HCT116 (cell line): ENCODE data around the gene CSTA. TPM values are rescaled to one million over a fixed set of nuclear protein-coding genes. Genes with fewer than 3 reads are reported as not detected.

ENCODE experiments used
- ATAC-seq: fragments of 200-7000 bp; cut with Tn5 transposase; 2 replicates; pipeline ENCODE4 v1.9.1; 2020; ENCODE audit warnings: mild to moderate bottlenecking, moderate library complexity
- BruUV-seq: library from RNA; stranded (reverse); fragments of 400-500 nt; replicated peaks from 2 replicates; lab custom pipeline; 2021; lab: Mats Ljungman, UMichigan
- CTCF ChIA-PET: fragments of 300-600 bp; sonication (Branson Sonifier 250); formaldehyde crosslinking; loops from one replicate; lab custom pipeline; 2021; ENCODE audit warnings: antibody characterized with exemption; lab: Charles Lee
- POLR2A ChIA-PET: fragments of 300-600, 350-600 bp; sonication (Branson Sonifier 250); formaldehyde crosslinking; loops from one replicate; lab custom pipeline; 2021; ENCODE audit warnings: antibody characterized with exemption; lab: Charles Lee
- RAD21 ChIA-PET, 2 experiments: fragments of 300-600 bp; sonication (Branson Sonifier 250); formaldehyde crosslinking; loops; one replicate each; lab custom pipeline; 2023; ENCODE audit warnings: low total read pairs in 2 of 2; ENCODE audit not compliant: uncharacterized antibody in 2 of 2, unreplicated experiment in 2 of 2, low non-redundant PET in 1 of 2; lab: Charles Lee
- DNase-seq: peaks from one replicate; pipeline ENCODE4 v3.0.0-alpha.2; 2010; ENCODE audit warnings: low read depth, low spot score
- H2AFZ ChIP-seq: fragments of 200-600 bp; shearing (Covaris generic), sonication (generic); 2 replicates; pipeline ENCODE4 v1.6.1; 2017; ENCODE audit warnings: low read depth, mixed run types, mixed read lengths, antibody characterized with exemption, low read length; ENCODE audit not compliant: poor library complexity, severe bottlenecking
- H3K27ac ChIP-seq: 2 replicates; pipeline ENCODE4 v1.5.1; 2012; ENCODE audit warnings: low read depth, low read length
- H3K27me3 ChIP-seq: fragments of 200-600 bp; sonication (generic); 2 replicates; pipeline ENCODE4 v1.6.1; 2016; ENCODE audit warnings: mixed run types, low read length, mixed read lengths; ENCODE audit not compliant: insufficient read depth
- H3K36me3 ChIP-seq, 2 experiments: fragments of 200-500 bp in 1 of 2; fragments of 200-600 bp in 1 of 2; sonication (Bioruptor generic) in 1 of 2; sonication (generic) in 1 of 2; 2 replicates each; pipeline versions ENCODE4 v1.5.1 to v1.6.1; 2014 to 2016; ENCODE audit warnings: low read length in 2 of 2, inconsistent platforms in 1 of 2, mixed read lengths in 1 of 2, mixed run types in 1 of 2; ENCODE audit not compliant: insufficient read depth in 2 of 2, control insufficient read depth in 1 of 2
- H3K4me1 ChIP-seq, 2 experiments: fragments of 200-600 bp in 1 of 2; sonication (generic) in 1 of 2; 2 replicates each; pipeline versions ENCODE4 v1.5.1 to v1.6.1; 2012 to 2017; ENCODE audit warnings: low read length in 2 of 2, inconsistent platforms in 1 of 2, mild to moderate bottlenecking in 1 of 2, mixed read lengths in 1 of 2, mixed run types in 1 of 2, moderate library complexity in 1 of 2; ENCODE audit not compliant: insufficient read depth in 2 of 2, control insufficient read depth in 1 of 2
- H3K4me2 ChIP-seq: fragments of 200-600 bp; sonication (generic); 2 replicates; pipeline ENCODE4 v1.6.1; 2017; ENCODE audit warnings: mixed run types, low read length, mixed read lengths
- H3K4me3 ChIP-seq, 2 experiments: fragments of 200-600 bp in 1 of 2; sonication (generic) in 1 of 2; replicated peaks in 1 of 2; 2 replicates each; pipeline ENCODE4 v1.5.1; 2011 to 2016; ENCODE audit warnings: low read length in 2 of 2, control low read depth in 1 of 2, low read depth in 1 of 2, mild to moderate bottlenecking in 1 of 2, mixed read lengths in 1 of 2, mixed run types in 1 of 2
- H3K79me2 ChIP-seq: fragments of 200-600 bp; sonication (generic); 2 replicates; pipeline ENCODE4 v1.6.1; 2017; ENCODE audit warnings: mild to moderate bottlenecking, mixed run types, low read length, moderate library complexity, mixed read lengths; ENCODE audit not compliant: insufficient read depth
- H3K9ac ChIP-seq: fragments of 200-600 bp; sonication (generic); 2 replicates; pipeline ENCODE4 v1.6.1; 2016; ENCODE audit warnings: low read length, mixed read lengths
- H3K9me2 ChIP-seq: fragments of 200-600 bp; sonication (generic), shearing (Covaris generic); 2 replicates; pipeline ENCODE4 v1.6.1; 2017; ENCODE audit warnings: mixed run types, mild to moderate bottlenecking, moderate library complexity; ENCODE audit not compliant: insufficient read depth
- H3K9me3 ChIP-seq, 2 experiments: fragments of 200-500 bp in 1 of 2; fragments of 200-600 bp in 1 of 2; sonication (Bioruptor generic) in 1 of 2; sonication (generic) in 1 of 2; 2 replicates each; pipeline ENCODE4 v1.6.1; 2014 to 2017; ENCODE audit warnings: low read length in 2 of 2, mixed read lengths in 2 of 2, inconsistent platforms in 1 of 2, low read depth in 1 of 2, mild to moderate bottlenecking in 1 of 2, mixed run types in 1 of 2, moderate library complexity in 1 of 2; ENCODE audit not compliant: control insufficient read depth in 1 of 2, insufficient read depth in 1 of 2
- H4K20me1 ChIP-seq: fragments of 200-600 bp; sonication (generic), shearing (Covaris generic); 2 replicates; pipeline ENCODE4 v1.6.1; 2017; ENCODE audit warnings: mixed run types, mild to moderate bottlenecking, moderate library complexity; ENCODE audit not compliant: insufficient read depth
- CBX3 ChIP-seq: IDR thresholded peaks from 2 replicates; pipeline ENCODE4 v1.6.1; 2012; ENCODE audit warnings: low read depth
- CEBPB ChIP-seq: IDR thresholded peaks from 2 replicates; pipeline ENCODE4 v1.6.1; 2012; ENCODE audit warnings: low read depth
- EGR1 ChIP-seq: IDR thresholded peaks from 2 replicates; pipeline ENCODE4 v1.6.1; 2012; ENCODE audit warnings: low read depth
- ELF1 ChIP-seq: IDR thresholded peaks from 2 replicates; pipeline ENCODE4 v1.6.1; 2012; ENCODE audit warnings: low read depth, borderline replicate concordance
- EZH2 ChIP-seq: fragments of 200-600 bp; sonication (generic); IDR thresholded peaks from 2 replicates; pipeline ENCODE4 v1.6.1; 2017; ENCODE audit warnings: antibody characterized with exemption, mixed run types
- EZH2phosphoT487 ChIP-seq: fragments of 200-600 bp; IDR thresholded peaks from 2 replicates; pipeline ENCODE4 v1.6.1; 2018; ENCODE audit warnings: antibody characterized with exemption, borderline replicate concordance
- FOSL1 ChIP-seq: IDR thresholded peaks from 2 replicates; pipeline ENCODE4 v1.6.1; 2012; ENCODE audit warnings: low read depth
- JUND ChIP-seq: IDR thresholded peaks from 2 replicates; pipeline ENCODE4 v1.6.1; 2012
- POLR2A ChIP-seq: IDR thresholded peaks from 2 replicates; pipeline ENCODE4 v1.7.0; 2011; ENCODE audit warnings: borderline replicate concordance; ENCODE audit not compliant: insufficient read depth, insufficient read length; ENCODE audit errors: extremely low read depth
- POLR2AphosphoS5 ChIP-seq: IDR thresholded peaks from 2 replicates; pipeline ENCODE4 v1.6.1; 2011; ENCODE audit warnings: mild to moderate bottlenecking, low read depth, low read length, moderate library complexity
- RAD21 ChIP-seq: IDR thresholded peaks from 2 replicates; pipeline ENCODE4 v1.6.1; 2012; ENCODE audit warnings: low read depth, mild to moderate bottlenecking
- SIN3A ChIP-seq: IDR thresholded peaks from 2 replicates; pipeline ENCODE4 v1.6.1; 2012; ENCODE audit warnings: low read depth
- SP1 ChIP-seq: IDR thresholded peaks from 2 replicates; pipeline ENCODE4 v1.6.1; 2012; ENCODE audit warnings: low read depth
- SRF ChIP-seq: IDR thresholded peaks from 2 replicates; pipeline ENCODE4 v1.6.1; 2012; ENCODE audit warnings: low read depth
- TCF7L2 ChIP-seq: IDR thresholded peaks from 2 replicates; pipeline ENCODE4 v1.7.0; 2011; ENCODE audit warnings: borderline replicate concordance, inconsistent platforms; ENCODE audit not compliant: insufficient read depth, insufficient read length; ENCODE audit errors: extremely low read depth
- YY1 ChIP-seq: IDR thresholded peaks from 2 replicates; pipeline ENCODE4 v1.6.1; 2011; ENCODE audit warnings: low read length, low read depth, moderate library complexity, mild to moderate bottlenecking; ENCODE audit not compliant: insufficient replicate concordance; ENCODE audit errors: extremely low read depth
- ZFX ChIP-seq: fragments of 450-650 bp; IDR thresholded peaks from 2 replicates; pipeline ENCODE4 v1.6.1; 2017
- ZNF274 ChIP-seq: fragments of 200-500 bp; sonication (Bioruptor generic); IDR thresholded peaks from 2 replicates; pipeline ENCODE4 v1.6.1; 2014; ENCODE audit warnings: mild to moderate bottlenecking, low read depth, low read length, inconsistent platforms
- intact Hi-C: fragments of 100-400 bp; cut with micrococcal nuclease; formaldehyde crosslinking; loops from 2 replicates; pipeline ENCODE4 v1.10.0; 2022
- total RNA-seq: library from RNA; stranded (reverse); gene quantifications from one replicate; pipeline ENCODE4 v1.2.1, GENCODE V29; 2021; ENCODE audit not compliant: unreplicated experiment
- TF ChIP-seq, protein P1 (sequence below), 3 experiments: fragments of 200-600 bp in 1 of 3; sonication (generic) in 1 of 3; IDR thresholded peaks in 2 of 3; conservative IDR thresholded peaks in 1 of 3; 2 replicates each; pipeline ENCODE4 v1.5.1; 2012 to 2017; ENCODE audit warnings: low read depth in 2 of 3, low read length in 2 of 3, antibody characterized with exemption in 1 of 3, borderline replicate concordance in 1 of 3, control low read depth in 1 of 3, mild to moderate bottlenecking in 1 of 3, mixed read lengths in 1 of 3, mixed run types in 1 of 3, moderate library complexity in 1 of 3; ENCODE audit not compliant: insufficient read depth in 1 of 3
- TF ChIP-seq, protein P2 (sequence below): IDR thresholded peaks from 2 replicates; pipeline ENCODE4 v1.6.1; 2012
- TF ChIP-seq, protein P3 (sequence below): IDR thresholded peaks from 2 replicates; pipeline ENCODE4 v1.6.1; 2012; ENCODE audit warnings: low read depth

CSTA gene
- total RNA-seq, 1 experiment from 2014 or later, result 11.0 TPM

DNA sequence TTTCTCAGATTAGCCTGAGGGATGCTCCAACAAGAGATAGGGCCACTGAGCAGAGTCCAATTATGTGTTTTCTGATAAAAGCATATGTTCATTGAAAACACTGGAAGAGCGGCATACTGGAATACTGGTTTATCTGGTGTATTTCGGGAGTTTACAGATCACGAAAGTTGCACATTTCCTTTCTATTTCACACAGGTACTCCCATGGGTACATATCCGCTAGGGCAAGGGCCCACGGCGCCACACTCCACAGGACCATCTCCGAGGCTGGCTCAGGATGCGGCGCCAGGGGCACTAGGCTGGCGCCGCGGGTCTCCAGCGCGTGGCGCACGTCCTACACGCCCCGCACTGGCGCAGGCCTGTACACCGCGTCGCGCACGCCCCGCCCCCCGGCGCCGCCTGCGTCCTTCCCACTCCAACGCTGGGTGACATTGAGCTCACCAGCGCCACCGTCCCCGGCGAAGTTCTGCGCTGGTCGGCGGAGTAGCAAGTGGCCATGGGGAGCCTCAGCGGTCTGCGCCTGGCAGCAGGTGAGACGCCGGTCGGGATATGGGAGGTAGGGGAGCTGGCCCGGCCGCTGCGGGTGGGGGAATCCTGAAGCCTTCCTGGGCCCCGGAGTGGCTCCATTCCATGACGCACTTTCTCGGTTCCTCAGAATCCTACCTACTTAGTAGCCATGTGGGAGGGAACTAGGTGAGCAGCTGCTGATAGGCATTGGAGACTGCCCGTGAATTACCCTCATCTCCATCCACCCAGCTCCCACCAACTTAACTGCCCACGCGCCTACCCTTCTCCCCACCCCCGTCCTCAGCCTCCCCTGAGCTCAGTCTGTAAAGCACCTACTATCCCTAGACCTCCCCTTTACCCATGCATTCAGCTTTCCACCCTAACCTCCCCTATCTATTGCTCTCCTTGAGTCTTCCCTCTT, 59.0 kb downstream of the CSTA start, which contains the start of gene FAM162A:
Gene FAM162A, plus strand, starts transcription at position 412 of the 927 bp plus-strand sequence. Its CDS starts 84 bp downstream, at position 496.
- intact Hi-C loops, result no loop called here
- Histone ChIP-seq H4K20me1 (no peaks in the 10 kb centered on the region), H3K4me3 (peak within 1 kb of the TSS; percentile 72 to 78), H3K9ac (peak within 1 kb of the TSS; percentile 81), H3K36me3 (peaks cover 0 to 4% of the 10 kb centered on the region in 2 experiments; a peak in 1 of 4 replicates), H3K9me2 (no peaks in the 10 kb centered on the region), H3K27ac (peak within 1 kb of the TSS; percentile 67), H3K27me3 (no peaks in the 10 kb centered on the region), H3K4me1 (peaks cover 2 to 14% of the 10 kb centered on the region in 2 experiments; a peak in 3 of 4 replicates), H3K9me3 (no peaks in the 10 kb centered on the region), H3K4me2 (peak within 1 kb of the TSS; percentile 80), H3K79me2 (peaks cover 89% of the 10 kb centered on the region), H2AFZ (peak within 1 kb of the TSS; percentile 20)
- no TSS peak for BruUV-seq
- RAD21 ChIA-PET, result no interaction called here
- POLR2A ChIA-PET, result interaction anchor here (0.7 to 2.3 kb wide), 13 partner anchors 9 to 822 kb away, joined by 3 to 19 read pairs (median 4); partner anchors contain the start of genes HSPBAP1 and WDR5B
- ATAC-seq (peak; percentile 95), DNase-seq (peak; percentile 88)
- CTCF ChIA-PET, result interaction anchor here (0.6 to 2.1 kb wide), 14 partner anchors 9 to 877 kb away, joined by 3 to 23 read pairs (median 3); partner anchors contain the start of gene WDR5B
- TF ChIP-seq TCF7L2, result no peak
- TF ChIP-seq EGR1, result no peak; the same call in 1 of the 2 replicates
- TF ChIP-seq ZNF274, result no peak
- TF ChIP-seq POLR2AphosphoS5, result peak; percentile 94
- TF ChIP-seq SIN3A, result peak; percentile 98
- peak; percentile 82 for TF ChIP-seq POLR2A
- no peak for TF ChIP-seq EZH2
- TF ChIP-seq ELF1, result no peak
- 0 out of 2 replicates have a peak, but pooled peaks have one; percentile 17 for TF ChIP-seq JUND
- TF ChIP-seq CBX3, result peak; percentile 86
- peak; percentile 50; the same call in 1 of the 2 replicates for TF ChIP-seq SP1
- TF ChIP-seq, protein P1, sequence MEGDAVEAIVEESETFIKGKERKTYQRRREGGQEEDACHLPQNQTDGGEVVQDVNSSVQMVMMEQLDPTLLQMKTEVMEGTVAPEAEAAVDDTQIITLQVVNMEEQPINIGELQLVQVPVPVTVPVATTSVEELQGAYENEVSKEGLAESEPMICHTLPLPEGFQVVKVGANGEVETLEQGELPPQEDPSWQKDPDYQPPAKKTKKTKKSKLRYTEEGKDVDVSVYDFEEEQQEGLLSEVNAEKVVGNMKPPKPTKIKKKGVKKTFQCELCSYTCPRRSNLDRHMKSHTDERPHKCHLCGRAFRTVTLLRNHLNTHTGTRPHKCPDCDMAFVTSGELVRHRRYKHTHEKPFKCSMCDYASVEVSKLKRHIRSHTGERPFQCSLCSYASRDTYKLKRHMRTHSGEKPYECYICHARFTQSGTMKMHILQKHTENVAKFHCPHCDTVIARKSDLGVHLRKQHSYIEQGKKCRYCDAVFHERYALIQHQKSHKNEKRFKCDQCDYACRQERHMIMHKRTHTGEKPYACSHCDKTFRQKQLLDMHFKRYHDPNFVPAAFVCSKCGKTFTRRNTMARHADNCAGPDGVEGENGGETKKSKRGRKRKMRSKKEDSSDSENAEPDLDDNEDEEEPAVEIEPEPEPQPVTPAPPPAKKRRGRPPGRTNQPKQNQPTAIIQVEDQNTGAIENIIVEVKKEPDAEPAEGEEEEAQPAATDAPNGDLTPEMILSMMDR (IDR thresholded peaks at IDR 0.05 in 2 of 3, conservative IDR thresholded peaks at IDR 0.05 in 1 of 3; ENCODE audit: borderline replicate concordance in 1 of 3, insufficient read depth in 1 of 3, low read depth in 2 of 3, low read length in 2 of 3), result peak; percentile 52 to 69 (median 58)
- TF ChIP-seq ZFX, result peak; percentile 48; the same call in 1 of the 2 replicates
- no peak for TF ChIP-seq SRF
- no peak for TF ChIP-seq FOSL1
- no peak for TF ChIP-seq EZH2phosphoT487
- TF ChIP-seq CEBPB, result no peak
- TF ChIP-seq, protein P2, sequence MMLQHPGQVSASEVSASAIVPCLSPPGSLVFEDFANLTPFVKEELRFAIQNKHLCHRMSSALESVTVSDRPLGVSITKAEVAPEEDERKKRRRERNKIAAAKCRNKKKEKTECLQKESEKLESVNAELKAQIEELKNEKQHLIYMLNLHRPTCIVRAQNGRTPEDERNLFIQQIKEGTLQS, result no peak; the same call in 1 of the 2 replicates
- TF ChIP-seq YY1, result peak; percentile 61
- TF ChIP-seq, protein P3, sequence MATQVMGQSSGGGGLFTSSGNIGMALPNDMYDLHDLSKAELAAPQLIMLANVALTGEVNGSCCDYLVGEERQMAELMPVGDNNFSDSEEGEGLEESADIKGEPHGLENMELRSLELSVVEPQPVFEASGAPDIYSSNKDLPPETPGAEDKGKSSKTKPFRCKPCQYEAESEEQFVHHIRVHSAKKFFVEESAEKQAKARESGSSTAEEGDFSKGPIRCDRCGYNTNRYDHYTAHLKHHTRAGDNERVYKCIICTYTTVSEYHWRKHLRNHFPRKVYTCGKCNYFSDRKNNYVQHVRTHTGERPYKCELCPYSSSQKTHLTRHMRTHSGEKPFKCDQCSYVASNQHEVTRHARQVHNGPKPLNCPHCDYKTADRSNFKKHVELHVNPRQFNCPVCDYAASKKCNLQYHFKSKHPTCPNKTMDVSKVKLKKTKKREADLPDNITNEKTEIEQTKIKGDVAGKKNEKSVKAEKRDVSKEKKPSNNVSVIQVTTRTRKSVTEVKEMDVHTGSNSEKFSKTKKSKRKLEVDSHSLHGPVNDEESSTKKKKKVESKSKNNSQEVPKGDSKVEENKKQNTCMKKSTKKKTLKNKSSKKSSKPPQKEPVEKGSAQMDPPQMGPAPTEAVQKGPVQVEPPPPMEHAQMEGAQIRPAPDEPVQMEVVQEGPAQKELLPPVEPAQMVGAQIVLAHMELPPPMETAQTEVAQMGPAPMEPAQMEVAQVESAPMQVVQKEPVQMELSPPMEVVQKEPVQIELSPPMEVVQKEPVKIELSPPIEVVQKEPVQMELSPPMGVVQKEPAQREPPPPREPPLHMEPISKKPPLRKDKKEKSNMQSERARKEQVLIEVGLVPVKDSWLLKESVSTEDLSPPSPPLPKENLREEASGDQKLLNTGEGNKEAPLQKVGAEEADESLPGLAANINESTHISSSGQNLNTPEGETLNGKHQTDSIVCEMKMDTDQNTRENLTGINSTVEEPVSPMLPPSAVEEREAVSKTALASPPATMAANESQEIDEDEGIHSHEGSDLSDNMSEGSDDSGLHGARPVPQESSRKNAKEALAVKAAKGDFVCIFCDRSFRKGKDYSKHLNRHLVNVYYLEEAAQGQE, result no peak
- TF ChIP-seq RAD21, result peak; percentile 42
